Measurements from ENCODE around the gene NEIL3.
"Not testable (repeated sequence)": the region's sequence is repeated elsewhere in the genome, so short reads cannot be mapped to it uniquely, and the experiment has no call there.

Gene NEIL3

GRCh38 chr4:177297785-177298391 lies 11.8 kb upstream of the NEIL3 start:
- no peak for DNase-seq (ENCODE audit: low read depth)
- no peak overlapping the region for H3K4me3 ChIP-seq (ENCODE audit: control insufficient read depth, low read depth, low read length)
- TF ChIP-seq CTCF (conservative IDR thresholded peaks at IDR 0.05; ENCODE audit: control insufficient read depth, insufficient read depth, low read depth, low read length) = no peak

- H3K4me3 ChIP-seq (ENCODE audit: control insufficient read depth, low read depth, low read length) = no peak overlapping the region
- DNase-seq (ENCODE audit: low read depth) = no peak
- no peak for TF ChIP-seq CTCF (conservative IDR thresholded peaks at IDR 0.05; ENCODE audit: control insufficient read depth, insufficient read depth, low read depth, low read length)
Measured at GRCh38 chr4:177301126-177301639, 8.5 kb upstream of the NEIL3 start.

- DNase-seq (ENCODE audit: low read depth) = peak; percentile 36
- TF ChIP-seq CTCF (conservative IDR thresholded peaks at IDR 0.05; ENCODE audit: control insufficient read depth, insufficient read depth, low read depth, low read length) = no peak
- H3K4me3 ChIP-seq (ENCODE audit: control insufficient read depth, low read depth, low read length) = no peak overlapping the region
Measured at GRCh38 chr4:177302371-177303100, 7.1 kb upstream of the NEIL3 start.

- no peak overlapping the region for H3K4me3 ChIP-seq (ENCODE audit: control insufficient read depth, low read depth, low read length)
- no peak for TF ChIP-seq CTCF (conservative IDR thresholded peaks at IDR 0.05; ENCODE audit: control insufficient read depth, insufficient read depth, low read depth, low read length)
- DNase-seq (ENCODE audit: low read depth) = no peak
Measured at GRCh38 chr4:177304094-177304493, 5.6 kb upstream of the NEIL3 start.

- not testable (repeated sequence) for DNase-seq (ENCODE audit: low read depth); H3K4me3 ChIP-seq (ENCODE audit: control insufficient read depth, low read depth, low read length)
Measured at GRCh38 chr4:177304864-177305263, 4.8 kb upstream of the NEIL3 start.

- H3K4me3 ChIP-seq (ENCODE audit: control insufficient read depth, low read depth, low read length) = no peak overlapping the region
- no peak for TF ChIP-seq CTCF (conservative IDR thresholded peaks at IDR 0.05; ENCODE audit: control insufficient read depth, insufficient read depth, low read depth, low read length)
- peak; percentile 93 for DNase-seq (ENCODE audit: low read depth)
Measured at GRCh38 chr4:177308125-177308524, 1.5 kb upstream of the NEIL3 start.

GRCh38 chr4:177308847-177309521 lies 690 bp upstream of the NEIL3 start:
- no peak for TF ChIP-seq CTCF (conservative IDR thresholded peaks at IDR 0.05; ENCODE audit: control insufficient read depth, insufficient read depth, low read depth, low read length)
- DNase-seq (ENCODE audit: low read depth) = no peak
- no peak overlapping the region for H3K4me3 ChIP-seq (ENCODE audit: control insufficient read depth, low read depth, low read length)
